HepG2 (cell line): ENCODE data around the gene PSMB10. TPM values are rescaled to one million over a fixed set of nuclear protein-coding genes. Genes with fewer than 3 reads are reported as not detected.

Experiments used
- CBX1 ChIP-seq: IDR thresholded peaks from one replicate; pipeline ENCODE4 v1.6.1; 2016; ENCODE audit warnings: antibody characterized with exemption, low read depth
- DPF2 ChIP-seq: sonication (generic); formaldehyde crosslinking; IDR thresholded peaks from 2 replicates; pipeline ENCODE4 v1.4.0; 2020; ENCODE audit warnings: mild to moderate bottlenecking, low read depth, missing genetic modification reagents, borderline replicate concordance
- FOXC1 ChIP-seq: sonication (generic); formaldehyde crosslinking; IDR thresholded peaks from 2 replicates; pipeline ENCODE4 v1.8.0; 2022; ENCODE audit warnings: mild to moderate bottlenecking, missing genetic modification reagents, borderline replicate concordance
- KLF9 ChIP-seq: IDR thresholded peaks from 2 replicates; pipeline ENCODE4 v1.6.1; 2016; ENCODE audit warnings: low read depth
- NCOR1 ChIP-seq: fragments of 200-600 bp; sonication (generic); IDR thresholded peaks from 2 replicates; pipeline ENCODE4 v1.7.0; 2017; ENCODE audit warnings: antibody characterized with exemption, low read length, borderline replicate concordance
- PCBP1 ChIP-seq: fragments of 200-400 bp; formaldehyde crosslinking; IDR thresholded peaks from 2 replicates; pipeline ENCODE4 v1.6.1; 2017; ENCODE audit warnings: mild to moderate bottlenecking, low read depth, low read length, borderline replicate concordance
- SALL1 ChIP-seq: sonication (generic); formaldehyde crosslinking; IDR thresholded peaks from 2 replicates; pipeline ENCODE4 v1.8.0; 2022; ENCODE audit warnings: mild to moderate bottlenecking, missing genetic modification reagents
- SOX13 ChIP-seq, 3 experiments: fragments of 450-650 bp in 1 of 3; sonication (generic) in 1 of 3; formaldehyde crosslinking in 1 of 3; IDR thresholded peaks in 2 of 3; conservative IDR thresholded peaks in 1 of 3; 2 replicates each; pipeline versions ENCODE4 v1.5.0 to v1.6.1; 2016 to 2020; ENCODE audit warnings: antibody characterized with exemption in 1 of 3, mild to moderate bottlenecking in 1 of 3, missing compliant biosample characterization in 1 of 3, missing genetic modification reagents in 1 of 3, moderate library complexity in 1 of 3
- TBX3 ChIP-seq: fragments of 450-650 bp; IDR thresholded peaks from 2 replicates; pipeline ENCODE4 v1.6.1; 2017; ENCODE audit warnings: antibody characterized with exemption, mild to moderate bottlenecking, inconsistent platforms, borderline replicate concordance
- ZNF557 ChIP-seq: sonication (generic); formaldehyde crosslinking; IDR thresholded peaks from 2 replicates; pipeline ENCODE4 v1.4.0; 2020; ENCODE audit warnings: missing genetic modification reagents
- polyA plus RNA-seq, 8 experiments: library from polyadenylated mRNA; depleted of rRNA in 3 of 8; stranded (reverse) in 7 of 8; unstranded in 1 of 8; fragments of >200 nt; fragmentation: Illumina TruSeq in 4 of 8; extraction: Trizol in 4 of 8; gene quantifications; 2 replicates each; pipeline versions ENCODE4 v1.2.1 to v1.2.3, GENCODE V29; 2011 to 2016; ENCODE audit warnings: low read depth in 4 of 8, missing spikeins in 1 of 8, mixed read lengths in 1 of 8; ENCODE audit not compliant: insufficient read depth in 1 of 8
- total RNA-seq, 5 experiments: library from RNA; depleted of rRNA; stranded (reverse); fragments of >200 nt; fragmentation: Illumina TruSeq; extraction: Trizol; gene quantifications; 2 replicates each; pipeline ENCODE4 v1.2.3, GENCODE V29; 2016; ENCODE audit warnings: low read depth in 1 of 5
- TF ChIP-seq, protein P1 (sequence below): sonication (generic); formaldehyde crosslinking; conservative IDR thresholded peaks from 2 replicates; pipeline ENCODE4 v1.8.0; 2022; ENCODE audit warnings: mild to moderate bottlenecking, moderate library complexity, missing genetic modification reagents
- TF ChIP-seq, protein P2 (sequence below): sonication (generic); formaldehyde crosslinking; IDR thresholded peaks from 2 replicates; pipeline ENCODE4 v1.5.0; 2020; ENCODE audit warnings: mild to moderate bottlenecking, missing genetic modification reagents, moderate library complexity
- TF ChIP-seq, protein P3 (sequence below): sonication (generic); formaldehyde crosslinking; IDR thresholded peaks from 2 replicates; pipeline ENCODE4 v1.4.0; 2020; ENCODE audit warnings: missing genetic modification reagents, borderline replicate concordance
- TF ChIP-seq, protein P4 (sequence below): sonication (generic); formaldehyde crosslinking; IDR thresholded peaks from 2 replicates; pipeline ENCODE4 v1.8.1; 2023; ENCODE audit warnings: mild to moderate bottlenecking, missing genetic modification reagents, borderline replicate concordance
- TF ChIP-seq, protein P5 (sequence below): sonication (generic); formaldehyde crosslinking; IDR thresholded peaks from 2 replicates; pipeline ENCODE4 v1.8.0; 2022; ENCODE audit warnings: mild to moderate bottlenecking, missing genetic modification reagents; ENCODE audit not compliant: insufficient replicate concordance
- TF ChIP-seq, protein P6 (sequence below): sonication (generic); formaldehyde crosslinking; IDR thresholded peaks from 2 replicates; pipeline ENCODE4 v1.8.0; 2022; ENCODE audit warnings: mild to moderate bottlenecking, missing genetic modification reagents, moderate library complexity

Gene PSMB10
- total and polyA plus RNA-seq, 2 of the 13 experiments (the other 11 are each of a cell fraction or from before 2014, with no cell fraction given), result 12.7 to 65.9 TPM

DNA sequence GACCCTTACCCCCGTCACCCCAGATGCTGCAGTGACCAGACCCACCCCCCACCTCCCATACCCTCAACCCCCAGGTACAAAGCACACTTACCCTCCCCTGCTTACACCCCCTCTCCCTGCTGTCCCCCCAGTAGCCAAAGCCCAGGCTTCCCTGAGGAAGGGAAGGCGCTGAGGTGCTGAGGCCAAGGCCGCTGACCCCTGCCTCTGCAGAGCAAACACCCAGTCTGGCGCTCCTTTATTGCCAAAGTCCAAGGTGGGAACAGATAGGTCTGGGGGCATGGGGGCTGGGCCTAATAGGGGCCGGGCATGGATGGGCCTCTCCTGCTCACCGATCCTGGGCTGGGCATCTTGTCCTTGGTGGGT is 6.6 kb upstream of the PSMB10 start (continued):
- TF ChIP-seq DPF2 (CRISPR knock-in tag) (peak; percentile 95), SALL1 (CRISPR knock-in tag) (peak; percentile 83), CBX1 (peak; percentile 72), SOX13 (IDR thresholded peaks at IDR 0.05) (no peak), SOX13 (CRISPR knock-in tag; conservative IDR thresholded peaks at IDR 0.05 in 1 of 2, IDR thresholded peaks at IDR 0.05 in 1 of 2) (peak in 1 of 2 experiments; percentile 61; a peak in 2 of 4 replicates), PCBP1 (no peak; the same call in 1 of the 2 replicates), ZNF557 (no peak), FOXC1 (CRISPR knock-in tag) (no peak), NCOR1 (peak; percentile 95), KLF9 (CRISPR knock-in tag) (no peak), TBX3 (peak; percentile 92)
- TF ChIP-seq, protein P1, sequence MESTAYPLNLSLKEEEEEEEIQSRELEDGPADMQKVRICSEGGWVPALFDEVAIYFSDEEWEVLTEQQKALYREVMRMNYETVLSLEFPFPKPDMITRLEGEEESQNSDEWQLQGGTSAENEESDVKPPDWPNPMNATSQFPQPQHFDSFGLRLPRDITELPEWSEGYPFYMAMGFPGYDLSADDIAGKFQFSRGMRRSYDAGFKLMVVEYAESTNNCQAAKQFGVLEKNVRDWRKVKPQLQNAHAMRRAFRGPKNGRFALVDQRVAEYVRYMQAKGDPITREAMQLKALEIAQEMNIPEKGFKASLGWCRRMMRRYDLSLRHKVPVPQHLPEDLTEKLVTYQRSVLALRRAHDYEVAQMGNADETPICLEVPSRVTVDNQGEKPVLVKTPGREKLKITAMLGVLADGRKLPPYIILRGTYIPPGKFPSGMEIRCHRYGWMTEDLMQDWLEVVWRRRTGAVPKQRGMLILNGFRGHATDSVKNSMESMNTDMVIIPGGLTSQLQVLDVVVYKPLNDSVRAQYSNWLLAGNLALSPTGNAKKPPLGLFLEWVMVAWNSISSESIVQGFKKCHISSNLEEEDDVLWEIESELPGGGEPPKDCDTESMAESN (CRISPR knock-in tag), result no peak
- TF ChIP-seq, protein P2, sequence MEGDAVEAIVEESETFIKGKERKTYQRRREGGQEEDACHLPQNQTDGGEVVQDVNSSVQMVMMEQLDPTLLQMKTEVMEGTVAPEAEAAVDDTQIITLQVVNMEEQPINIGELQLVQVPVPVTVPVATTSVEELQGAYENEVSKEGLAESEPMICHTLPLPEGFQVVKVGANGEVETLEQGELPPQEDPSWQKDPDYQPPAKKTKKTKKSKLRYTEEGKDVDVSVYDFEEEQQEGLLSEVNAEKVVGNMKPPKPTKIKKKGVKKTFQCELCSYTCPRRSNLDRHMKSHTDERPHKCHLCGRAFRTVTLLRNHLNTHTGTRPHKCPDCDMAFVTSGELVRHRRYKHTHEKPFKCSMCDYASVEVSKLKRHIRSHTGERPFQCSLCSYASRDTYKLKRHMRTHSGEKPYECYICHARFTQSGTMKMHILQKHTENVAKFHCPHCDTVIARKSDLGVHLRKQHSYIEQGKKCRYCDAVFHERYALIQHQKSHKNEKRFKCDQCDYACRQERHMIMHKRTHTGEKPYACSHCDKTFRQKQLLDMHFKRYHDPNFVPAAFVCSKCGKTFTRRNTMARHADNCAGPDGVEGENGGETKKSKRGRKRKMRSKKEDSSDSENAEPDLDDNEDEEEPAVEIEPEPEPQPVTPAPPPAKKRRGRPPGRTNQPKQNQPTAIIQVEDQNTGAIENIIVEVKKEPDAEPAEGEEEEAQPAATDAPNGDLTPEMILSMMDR (CRISPR knock-in tag), result no peak; the same call in 1 of the 2 replicates
- TF ChIP-seq, protein P3, sequence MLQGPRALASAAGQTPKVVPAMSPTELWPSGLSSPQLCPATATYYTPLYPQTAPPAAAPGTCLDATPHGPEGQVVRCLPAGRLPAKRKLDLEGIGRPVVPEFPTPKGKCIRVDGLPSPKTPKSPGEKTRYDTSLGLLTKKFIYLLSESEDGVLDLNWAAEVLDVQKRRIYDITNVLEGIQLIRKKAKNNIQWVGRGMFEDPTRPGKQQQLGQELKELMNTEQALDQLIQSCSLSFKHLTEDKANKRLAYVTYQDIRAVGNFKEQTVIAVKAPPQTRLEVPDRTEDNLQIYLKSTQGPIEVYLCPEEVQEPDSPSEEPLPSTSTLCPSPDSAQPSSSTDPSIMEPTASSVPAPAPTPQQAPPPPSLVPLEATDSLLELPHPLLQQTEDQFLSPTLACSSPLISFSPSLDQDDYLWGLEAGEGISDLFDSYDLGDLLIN (CRISPR knock-in tag), result no peak
- TF ChIP-seq, protein P4, sequence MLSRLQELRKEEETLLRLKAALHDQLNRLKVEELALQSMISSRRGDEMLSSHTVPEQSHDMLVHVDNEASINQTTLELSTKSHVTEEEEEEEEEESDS (CRISPR knock-in tag), result no peak
- TF ChIP-seq, protein P5, sequence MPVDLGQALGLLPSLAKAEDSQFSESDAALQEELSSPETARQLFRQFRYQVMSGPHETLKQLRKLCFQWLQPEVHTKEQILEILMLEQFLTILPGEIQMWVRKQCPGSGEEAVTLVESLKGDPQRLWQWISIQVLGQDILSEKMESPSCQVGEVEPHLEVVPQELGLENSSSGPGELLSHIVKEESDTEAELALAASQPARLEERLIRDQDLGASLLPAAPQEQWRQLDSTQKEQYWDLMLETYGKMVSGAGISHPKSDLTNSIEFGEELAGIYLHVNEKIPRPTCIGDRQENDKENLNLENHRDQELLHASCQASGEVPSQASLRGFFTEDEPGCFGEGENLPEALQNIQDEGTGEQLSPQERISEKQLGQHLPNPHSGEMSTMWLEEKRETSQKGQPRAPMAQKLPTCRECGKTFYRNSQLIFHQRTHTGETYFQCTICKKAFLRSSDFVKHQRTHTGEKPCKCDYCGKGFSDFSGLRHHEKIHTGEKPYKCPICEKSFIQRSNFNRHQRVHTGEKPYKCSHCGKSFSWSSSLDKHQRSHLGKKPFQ (CRISPR knock-in tag), result peak; percentile 95
- TF ChIP-seq, protein P6, sequence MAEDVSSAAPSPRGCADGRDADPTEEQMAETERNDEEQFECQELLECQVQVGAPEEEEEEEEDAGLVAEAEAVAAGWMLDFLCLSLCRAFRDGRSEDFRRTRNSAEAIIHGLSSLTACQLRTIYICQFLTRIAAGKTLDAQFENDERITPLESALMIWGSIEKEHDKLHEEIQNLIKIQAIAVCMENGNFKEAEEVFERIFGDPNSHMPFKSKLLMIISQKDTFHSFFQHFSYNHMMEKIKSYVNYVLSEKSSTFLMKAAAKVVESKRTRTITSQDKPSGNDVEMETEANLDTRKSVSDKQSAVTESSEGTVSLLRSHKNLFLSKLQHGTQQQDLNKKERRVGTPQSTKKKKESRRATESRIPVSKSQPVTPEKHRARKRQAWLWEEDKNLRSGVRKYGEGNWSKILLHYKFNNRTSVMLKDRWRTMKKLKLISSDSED (CRISPR knock-in tag), result no peak
